ENCODE results near the gene CADPS.

The CADPS gene

GRCh38 chr3:62873761-62874710 is 1.2 kb downstream of the CADPS start:
- no peak for TF ChIP-seq CTCF (IDR thresholded peaks at IDR 0.05; ENCODE audit: low read depth, low read length)
- H3K4me3 ChIP-seq (ENCODE audit: low read depth, low read length) = no peak overlapping the region

GRCh38 chr3:62873451-62873760 is 1.8 kb downstream of the CADPS start:
- no peak overlapping the region for H3K4me3 ChIP-seq (ENCODE audit: low read depth, low read length)
- TF ChIP-seq CTCF (IDR thresholded peaks at IDR 0.05; ENCODE audit: low read depth, low read length) = no peak

GRCh38 chr3:62872318-62872717 is 2.9 kb downstream of the CADPS start:
- TF ChIP-seq CTCF (IDR thresholded peaks at IDR 0.05; ENCODE audit: low read depth, low read length) = no peak

GRCh38 chr3:62870321-62870720 is 4.9 kb downstream of the CADPS start:
- TF ChIP-seq CTCF (IDR thresholded peaks at IDR 0.05; ENCODE audit: low read depth, low read length) = no peak
- no peak overlapping the region for H3K4me3 ChIP-seq (ENCODE audit: low read depth, low read length)

More at GRCh38 chr3:62872318-62872717, 2.9 kb downstream of the CADPS start:
- no peak overlapping the region for H3K4me3 ChIP-seq (ENCODE audit: low read depth, low read length)

GRCh38 chr3:62863648-62864047 is 11.6 kb downstream of the CADPS start:
- no peak for TF ChIP-seq CTCF (IDR thresholded peaks at IDR 0.05; ENCODE audit: low read depth, low read length)

GRCh38 chr3:62859203-62859791 is 15.9 kb downstream of the CADPS start:
- TF ChIP-seq CTCF (IDR thresholded peaks at IDR 0.05; ENCODE audit: low read depth, low read length) = no peak
- H3K4me3 ChIP-seq (ENCODE audit: low read depth, low read length) = no peak overlapping the region

More at GRCh38 chr3:62863648-62864047, 11.6 kb downstream of the CADPS start:
- H3K4me3 ChIP-seq (ENCODE audit: low read depth, low read length) = no peak overlapping the region

- no peak overlapping the region for H3K4me3 ChIP-seq (ENCODE audit: low read depth, low read length)
Measured at GRCh38 chr3:62845996-62846395, 29.2 kb downstream of the CADPS start.

More at GRCh38 chr3:62845996-62846395, 29.2 kb downstream of the CADPS start:
- TF ChIP-seq CTCF (IDR thresholded peaks at IDR 0.05; ENCODE audit: low read depth, low read length) = no peak

Measured in WI38 (cell line).